MCF 10A (cell line): ENCODE data around the gene ZNF524. TPM values are rescaled to one million over a fixed set of nuclear protein-coding genes. Genes with fewer than 3 reads are reported as not detected.
"Not testable (repeated sequence)": the region's sequence is repeated elsewhere in the genome, so short reads cannot be mapped to it uniquely, and the experiment has no call there.

ENCODE experiments used
- BruUV-seq: library from RNA; stranded (reverse); fragments of 400-500 nt; replicated peaks from 2 replicates; lab custom pipeline; 2021; lab: Mats Ljungman, UMichigan
- CTCF ChIA-PET: fragments of 300-600 bp; sonication (Branson Sonifier 250); formaldehyde crosslinking; extraction: SDS; loops from one replicate; lab custom pipeline; 2021; ENCODE audit warnings: antibody characterized with exemption, inconsistent platforms; lab: Yijun Ruan, JAX
- POLR2A ChIA-PET: fragments of 300-600, 350-650 bp; sonication (Branson Sonifier 250); formaldehyde crosslinking; extraction: SDS; loops from one replicate; lab custom pipeline; 2020; ENCODE audit warnings: antibody characterized with exemption, inconsistent platforms; lab: Yijun Ruan, JAX
- DNase-seq: peaks from one replicate; pipeline ENCODE4 v3.0.0-alpha.2; 2018; ENCODE audit not compliant: unreplicated experiment
- H3K27ac Mint-ChIP-seq: one replicate; pipeline ENCODE4 v1.8.0; 2022; ENCODE audit warnings: mild to moderate bottlenecking, low read depth, mixed read lengths; ENCODE audit not compliant: unreplicated experiment
- H3K27me3 Mint-ChIP-seq: one replicate; pipeline ENCODE4 v1.8.0; 2022; ENCODE audit warnings: mixed read lengths; ENCODE audit not compliant: insufficient read depth, unreplicated experiment
- H3K36me3 Mint-ChIP-seq: one replicate; pipeline ENCODE4 v1.8.0; 2022; ENCODE audit warnings: mild to moderate bottlenecking, moderate library complexity, mixed read lengths; ENCODE audit not compliant: insufficient read depth, unreplicated experiment
- H3K4me1 Mint-ChIP-seq: one replicate; pipeline ENCODE4 v1.8.0; 2022; ENCODE audit warnings: mixed read lengths; ENCODE audit not compliant: insufficient read depth, unreplicated experiment
- H3K4me3 Mint-ChIP-seq: one replicate; pipeline ENCODE4 v1.8.0; 2022; ENCODE audit warnings: mild to moderate bottlenecking, moderate library complexity, mixed read lengths; ENCODE audit not compliant: unreplicated experiment
- H3K9me3 Mint-ChIP-seq: one replicate; pipeline ENCODE4 v1.8.0; 2022; ENCODE audit warnings: mixed read lengths; ENCODE audit not compliant: unreplicated experiment
- CTCF ChIP-seq: fragments of 200-600 bp; IDR thresholded peaks from one replicate; pipeline ENCODE4 v1.8.0; 2022; ENCODE audit warnings: antibody characterized with exemption, mild to moderate bottlenecking; ENCODE audit not compliant: unreplicated experiment
- intact Hi-C: fragments of 100-400 bp; cut with micrococcal nuclease; formaldehyde crosslinking; loops from 2 replicates; pipeline ENCODE4 v1.14.1; 2022
- total RNA-seq: library from RNA; stranded (reverse); gene quantifications from 2 replicates; pipeline ENCODE4 v1.2.3, GENCODE V29; 2022

The ZNF524 gene
- total RNA-seq, 1 experiment from 2014 or later: 17.6 TPM

- no TSS peak for BruUV-seq
- peaks cover 25% of the 10 kb centered on the region for H3K27me3 Mint-ChIP-seq
- H3K4me3 Mint-ChIP-seq: no peak overlapping the region
- TF ChIP-seq CTCF: no peak
- ChIA-PET CTCF (interaction anchor here (1.0 kb wide), 1 partner anchor 42 kb away, joined by 3 read pairs; no protein-coding TSS in a partner anchor), POLR2A (no interaction called here)
- H3K9me3 Mint-ChIP-seq: no peaks in the 10 kb centered on the region
- no peaks in the 10 kb centered on the region for H3K36me3 Mint-ChIP-seq
- H3K4me1 Mint-ChIP-seq: no peaks in the 10 kb centered on the region
- DNase-seq: no peak
- intact Hi-C loops: no loop called here
- H3K27ac Mint-ChIP-seq: no peak overlapping the region
Measured at GRCh38 chr19:55559684-55560083, 40.4 kb upstream of the ZNF524 start.

GRCh38 chr19:55563261-55563690, 36.8 kb upstream of the ZNF524 start:
- no TSS peak for BruUV-seq
- intact Hi-C loops: no loop called here
- POLR2A ChIA-PET: no interaction called here

GRCh38 chr19:55566823-55567222, 33.3 kb upstream of the ZNF524 start:
- ChIA-PET CTCF (no interaction called here), POLR2A (interaction anchor here (0.6 to 1.3 kb wide), 2 partner anchors 50 to 1382 kb away, joined by 3 to 4 read pairs; no protein-coding TSS in a partner anchor)
- BruUV-seq: no TSS peak
- TF ChIP-seq CTCF: no peak
- Mint-ChIP-seq H3K27ac (no peak overlapping the region), H3K27me3 (peaks cover 12% of the 10 kb centered on the region), H3K36me3 (no peaks in the 10 kb centered on the region), H3K4me1 (no peaks in the 10 kb centered on the region), H3K9me3 (no peaks in the 10 kb centered on the region), H3K4me3 (no peak overlapping the region)
- intact Hi-C loops: no loop called here
- no peak for DNase-seq

More at GRCh38 chr19:55563261-55563690, 36.8 kb upstream of the ZNF524 start:
- Mint-ChIP-seq H3K36me3 (no peaks in the 10 kb centered on the region), H3K27ac (no peak overlapping the region), H3K27me3 (peaks cover 25% of the 10 kb centered on the region), H3K4me1 (no peaks in the 10 kb centered on the region), H3K4me3 (no peak overlapping the region), H3K9me3 (no peaks in the 10 kb centered on the region)
- DNase-seq: no peak
- CTCF ChIA-PET: no interaction called here
- no peak for TF ChIP-seq CTCF

- H3K4me1 Mint-ChIP-seq: no peaks in the 10 kb centered on the region
- intact Hi-C loops: no loop called here
- H3K27me3 Mint-ChIP-seq: peaks cover 12% of the 10 kb centered on the region
- no peak overlapping the region for H3K27ac Mint-ChIP-seq
- POLR2A ChIA-PET: no interaction called here
- H3K9me3 Mint-ChIP-seq: no peaks in the 10 kb centered on the region
- no peak for DNase-seq
- TF ChIP-seq CTCF: no peak
- no peak overlapping the region for H3K4me3 Mint-ChIP-seq
- CTCF ChIA-PET: no interaction called here
- BruUV-seq: no TSS peak
- no peaks in the 10 kb centered on the region for H3K36me3 Mint-ChIP-seq
Measured at GRCh38 chr19:55567708-55568328, 32.3 kb upstream of the ZNF524 start.

GRCh38 chr19:55569477-55569876, 30.6 kb upstream of the ZNF524 start:
- intact Hi-C loops, H3K27ac Mint-ChIP-seq, DNase-seq, H3K36me3 Mint-ChIP-seq, H3K4me1 Mint-ChIP-seq, H3K9me3 Mint-ChIP-seq, POLR2A ChIA-PET, BruUV-seq, H3K27me3 Mint-ChIP-seq, H3K4me3 Mint-ChIP-seq: not testable (repeated sequence)
- CTCF ChIA-PET: interaction anchor here (1.0 kb wide), 1 partner anchor 57 kb away, joined by 4 read pairs; no protein-coding TSS in a partner anchor

GRCh38 chr19:55573929-55574328, 26.2 kb upstream of the ZNF524 start:
- H3K27ac Mint-ChIP-seq, BruUV-seq, POLR2A ChIA-PET, DNase-seq, H3K9me3 Mint-ChIP-seq, H3K4me3 Mint-ChIP-seq, intact Hi-C loops, H3K27me3 Mint-ChIP-seq, H3K4me1 Mint-ChIP-seq, H3K36me3 Mint-ChIP-seq: not testable (repeated sequence)
- CTCF ChIA-PET: interaction anchor here (1.0 to 1.2 kb wide), 2 partner anchors 32 to 70 kb away, joined by 3 read pairs; no protein-coding TSS in a partner anchor
